ENCODE measurements around the gene ZMYM2. TPM values are rescaled to one million over a fixed set of nuclear protein-coding genes. Genes with fewer than 3 reads are reported as not detected.
A peak's percentile ranks its signal among the peaks of the same experiment; 100 is the strongest.

The ZMYM2 gene
- total and polyA plus RNA-seq, 2 of the 13 experiments (the other 11 are each of a cell fraction or from before 2014, with no cell fraction given): 22.4 to 40.8 TPM

- TF ChIP-seq ZNF318 (CRISPR knock-in tag; IDR thresholded peaks at IDR 0.05): no peak
- TF ChIP-seq ATF1 (CRISPR knock-in tag; IDR thresholded peaks at IDR 0.05): no peak
- TF ChIP-seq EZH2 (conservative IDR thresholded peaks at IDR 0.05; ENCODE audit: low read depth, low read length): no peak
- TF ChIP-seq ZNF781 (CRISPR knock-in tag; IDR thresholded peaks at IDR 0.05; ENCODE audit: borderline replicate concordance, not compliant biosample characterization): no peak
- no peak for TF ChIP-seq ATAD3A (CRISPR knock-in tag; IDR thresholded peaks at IDR 0.05)
- TF ChIP-seq POLR2AphosphoS5 (IDR thresholded peaks at IDR 0.05; ENCODE audit: low read depth, low read length): peak; percentile 49; the same call in 1 of the 2 replicates
- peak; percentile 95 for TF ChIP-seq PHF8 (CRISPR knock-in tag; IDR thresholded peaks at IDR 0.05)
- no peak for TF ChIP-seq GZF1 (CRISPR knock-in tag; IDR thresholded peaks at IDR 0.05)
- peak; percentile 67; the same call in 1 of the 2 replicates for TF ChIP-seq IKZF5 (CRISPR knock-in tag; IDR thresholded peaks at IDR 0.05)
- no peak for TF ChIP-seq ZFP37 (CRISPR knock-in tag; IDR thresholded peaks at IDR 0.05; ENCODE audit: borderline replicate concordance)
- TF ChIP-seq PHF20 (CRISPR knock-in tag; IDR thresholded peaks at IDR 0.05): peak; percentile 75
- peak; percentile 18; the same call in 1 of the 2 replicates for TF ChIP-seq ZNF546 (CRISPR knock-in tag; conservative IDR thresholded peaks at IDR 0.05)
- TF ChIP-seq ZNF138 (CRISPR knock-in tag; IDR thresholded peaks at IDR 0.05; ENCODE audit: low read depth): 0 out of 2 replicates have a peak, but pooled peaks have one; percentile 49
- no peak for TF ChIP-seq HOXD1 (CRISPR knock-in tag; IDR thresholded peaks at IDR 0.05)
- TF ChIP-seq NR1H2 (CRISPR knock-in tag; IDR thresholded peaks at IDR 0.05; ENCODE audit: borderline replicate concordance, low read depth): no peak; the same call in 1 of the 2 replicates
- TF ChIP-seq RFX3 (CRISPR knock-in tag; IDR thresholded peaks at IDR 0.05): no peak
- TF ChIP-seq MZF1 (CRISPR knock-in tag; IDR thresholded peaks at IDR 0.05; ENCODE audit: borderline replicate concordance): 0 out of 2 replicates have a peak, but pooled peaks have one; percentile 36
- TF ChIP-seq ZSCAN22 (CRISPR knock-in tag; IDR thresholded peaks at IDR 0.05): no peak
- no peak for TF ChIP-seq ZNF180 (CRISPR knock-in tag; IDR thresholded peaks at IDR 0.05; ENCODE audit: borderline replicate concordance, low read depth)
- TF ChIP-seq SIN3B (IDR thresholded peaks at IDR 0.05; ENCODE audit: low read length): no peak
- no peak for TF ChIP-seq ZNF383 (CRISPR knock-in tag; IDR thresholded peaks at IDR 0.05; ENCODE audit: borderline replicate concordance)
- TF ChIP-seq TBX2 (CRISPR knock-in tag; IDR thresholded peaks at IDR 0.05; ENCODE audit: borderline replicate concordance): peak; percentile 88
Measured at GRCh38 chr13:20127562-20128458, 169.3 kb downstream of the ZMYM2 start (continued).
